GM12878 (cell line): Measurements from ENCODE around the gene HINT3. TPM values are rescaled to one million over a fixed set of nuclear protein-coding genes. Genes with fewer than 3 reads are reported as not detected.

Experiments used
- ATAC-seq: fragments of 200-7000 bp; cut with Tn5 transposase; 3 replicates; pipeline ENCODE4 v1.9.1; 2020; ENCODE audit warnings: mild to moderate bottlenecking, moderate library complexity
- BruUV-seq: library from RNA; stranded (reverse); fragments of 400-500 nt; replicated peaks from 2 replicates; lab custom pipeline; 2021; lab: Mats Ljungman, UMichigan
- CTCF ChIA-PET: fragments of 300-600 bp; sonication (Branson Sonifier 250); formaldehyde crosslinking; extraction: SDS; loops from one replicate; lab custom pipeline; 2021; ENCODE audit warnings: inconsistent platforms; lab: Yijun Ruan, JAX
- POLR2A ChIA-PET: fragments of 350-600 bp; formaldehyde crosslinking; extraction: SDS; loops from one replicate; lab custom pipeline; 2021; ENCODE audit warnings: inconsistent platforms; lab: Charles Lee
- RAD21 ChIA-PET: fragments of 300-600 bp; sonication (Branson Sonifier 250); formaldehyde crosslinking; loops from one replicate; lab custom pipeline; 2023; ENCODE audit warnings: antibody characterized with exemption; ENCODE audit not compliant: unreplicated experiment; lab: Charles Lee
- SMC1A ChIA-PET: fragments of 300-600 bp; sonication (Branson Sonifier 250); formaldehyde crosslinking; loops from one replicate; lab custom pipeline; 2023; ENCODE audit not compliant: unreplicated experiment, uncharacterized antibody; lab: Charles Lee
- DNase-seq: peaks from one replicate; pipeline ENCODE4 v3.0.0-alpha.2; 2011; ENCODE audit warnings: low read depth, low spot score
- FAIRE-seq: peaks from 3 replicates; lab custom pipeline; 2011; peaks lifted over from hg19 to GRCh38; lab: Jason Lieb, UNC
- H2AFZ ChIP-seq: 2 replicates; pipeline ENCODE4 v1.6.0; 2011; ENCODE audit warnings: low read depth, low read length, control low read depth; ENCODE audit not compliant: control insufficient read depth
- H3K27ac ChIP-seq: 2 replicates; pipeline ENCODE4 v1.5.1; 2011; ENCODE audit warnings: control low read depth; ENCODE audit not compliant: control insufficient read depth, insufficient read depth
- H3K27me3 ChIP-seq, 2 experiments: replicated peaks in 1 of 2; 2 replicates each; pipeline versions ENCODE4 v1.6.0 to v1.6.1; 2011; ENCODE audit warnings: low read length in 1 of 2; ENCODE audit not compliant: control insufficient read depth in 2 of 2, insufficient read depth in 2 of 2
- H3K36me3 ChIP-seq, 2 experiments: 2 replicates each; pipeline ENCODE4 v1.5.1; 2011; ENCODE audit warnings: low read length in 1 of 2; ENCODE audit not compliant: control insufficient read depth in 2 of 2, insufficient read depth in 2 of 2
- H3K4me1 ChIP-seq: 2 replicates; pipeline ENCODE4 v1.6.1; 2011; ENCODE audit warnings: mild to moderate bottlenecking, low read length, moderate library complexity, mixed read lengths; ENCODE audit not compliant: control insufficient read depth, insufficient read depth
- H3K4me2 ChIP-seq: 2 replicates; pipeline ENCODE4 v1.6.0; 2011; ENCODE audit warnings: control low read depth; ENCODE audit not compliant: control insufficient read depth, insufficient read depth
- H3K4me3 ChIP-seq: fragments of 200-600 bp; sonication (generic); 2 replicates; pipeline ENCODE4 v1.5.1; 2016
- H3K79me2 ChIP-seq: 2 replicates; pipeline ENCODE4 v1.6.0; 2011; ENCODE audit warnings: low read length; ENCODE audit not compliant: control insufficient read depth, insufficient read depth
- H3K9ac ChIP-seq: 2 replicates; pipeline ENCODE4 v1.8.0; 2011; ENCODE audit warnings: low read length, control low read depth, mixed read lengths; ENCODE audit not compliant: control insufficient read depth, insufficient read depth
- H3K9me3 ChIP-seq: replicated peaks from 3 replicates; pipeline ENCODE4 v1.5.1; 2011; ENCODE audit warnings: mild to moderate bottlenecking, low read length; ENCODE audit not compliant: control insufficient read depth, insufficient read depth
- H4K20me1 ChIP-seq: 2 replicates; pipeline ENCODE4 v1.6.0; 2011; ENCODE audit not compliant: control insufficient read depth, insufficient read depth
- ATF3 ChIP-seq: IDR thresholded peaks from 2 replicates; pipeline ENCODE4 v1.6.1; 2011; ENCODE audit warnings: low read depth, mild to moderate bottlenecking, low read length, moderate library complexity, borderline replicate concordance; ENCODE audit errors: extremely low read depth
- EED ChIP-seq: sonication (generic); IDR thresholded peaks from 2 replicates; pipeline ENCODE4 v1.6.1; 2016; ENCODE audit warnings: antibody characterized with exemption, low read depth
- NR2F1 ChIP-seq: fragments of 450-650 bp; conservative IDR thresholded peaks from 2 replicates; pipeline ENCODE4 v1.6.1; 2017; ENCODE audit warnings: mild to moderate bottlenecking
- RELB ChIP-seq: fragments of 450-650 bp; IDR thresholded peaks from 2 replicates; pipeline ENCODE4 v1.6.1; 2017; ENCODE audit warnings: low read depth, mild to moderate bottlenecking, moderate library complexity
- RUNX3 ChIP-seq: IDR thresholded peaks from 2 replicates; pipeline ENCODE4 v1.6.1; 2012; ENCODE audit warnings: low read length, inconsistent platforms
- SRF ChIP-seq, 2 experiments: IDR thresholded peaks; 2 replicates each; pipeline ENCODE4 v1.6.1; 2011; ENCODE audit warnings: low read depth in 2 of 2, low read length in 2 of 2, mild to moderate bottlenecking in 1 of 2, moderate library complexity in 1 of 2
- WGBS: methylation state at CpG from one replicate; pipeline ENCODE4 v1.1.6; 2016; ENCODE audit warnings: low lambda C conversion rate; ENCODE audit not compliant: insufficient replicate concordance, insufficient coverage; ENCODE audit errors: missing lambda C conversion rate; 5-methylcytosine and 5-hydroxymethylcytosine counted together
- in situ Hi-C: fragments of 300-500 bp; cut with MboI; formaldehyde crosslinking; loops from 9 replicates; pipeline ENCODE4 v1.14.3; 2018; ENCODE audit warnings: mixed read lengths
- intact Hi-C: fragments of 100-400 bp; cut with micrococcal nuclease; formaldehyde crosslinking; loops from one replicate; pipeline ENCODE4 v1.14.2; 2022; ENCODE audit not compliant: unreplicated experiment
- polyA plus RNA-seq, 11 experiments: library from polyadenylated mRNA; depleted of rRNA in 4 of 11; unstranded in 6 of 11; stranded (reverse) in 5 of 11; fragments of >200 nt; fragmentation: Nextera tagmentation in 4 of 11; fragmentation: Illumina TruSeq in 1 of 11; extraction: Ambion mirVana in 4 of 11; extraction: Trizol in 1 of 11; gene quantifications; 1 replicate in 1 of 11; 2 replicates in 10 of 11; pipeline versions ENCODE4 v1.2.1 to v1.2.3, GENCODE V29; 2011 to 2016; ENCODE audit warnings: inconsistent platforms in 2 of 11, missing spikeins in 2 of 11, low read depth in 1 of 11
- total RNA-seq, 4 experiments: library from RNA; depleted of rRNA in 3 of 4; stranded (reverse); fragments of >200 nt in 3 of 4; fragmentation: Illumina TruSeq in 1 of 4; extraction: Trizol in 1 of 4; gene quantifications; 2 replicates each; pipeline versions ENCODE4 v1.2.1 to v1.2.3, GENCODE V29; 2013 to 2021

HINT3 gene
- total and polyA plus RNA-seq, 10 of the 15 experiments (the other 5 are each of a cell fraction or from before 2014, with no cell fraction given): 0.72 to 9.1 (median 5.4) TPM

- H3K9me3 ChIP-seq: no peaks in the 10 kb centered on the region
- H3K4me3 ChIP-seq: no peak overlapping the region
- H3K36me3 ChIP-seq: 0 out of 4 replicates have a peak, but pooled peaks cover 0 to 3% of the 10 kb centered on the region in 2 experiments
- in situ Hi-C loops (loop anchor here (10.0 kb wide), 1 partner anchor 1133 kb away; no protein-coding TSS in a partner anchor), intact Hi-C loops (loop anchor here (10.0 kb wide), 1 partner anchor 323 kb away; no protein-coding TSS in a partner anchor)
- TF ChIP-seq RUNX3: no peak
- no peak for TF ChIP-seq RELB
- no peak for TF ChIP-seq SRF (IDR thresholded peaks at IDR 0.05; ENCODE audit: low read depth in 2 of 2, low read length in 2 of 2)
- no peak for TF ChIP-seq EED
- no peak for TF ChIP-seq NR2F1
- TF ChIP-seq ATF3: no peak
- H3K4me2 ChIP-seq: no peak overlapping the region
- no peaks in the 10 kb centered on the region for H3K4me1 ChIP-seq
- ChIA-PET RAD21 (interaction anchor here (0.8 to 1.3 kb wide), 4 partner anchors 180 to 349 kb away, joined by 3 to 6 read pairs (median 4); partner anchors contain the start of genes CENPW and NCOA7), POLR2A (interaction anchor here (1.4 kb wide), 1 partner anchor 200 kb away, joined by 6 read pairs; the partner anchor contains the start of gene NCOA7), SMC1A (interaction anchor here (0.7 to 6.3 kb wide), 9 partner anchors 12 to 211 kb away, joined by 3 to 39 read pairs (median 5); partner anchors contain the start of gene NCOA7), CTCF (interaction anchor here (0.6 to 7.1 kb wide), 12 partner anchors 11 to 224 kb away, joined by 3 to 68 read pairs (median 4); no protein-coding TSS in a partner anchor)
- no peak overlapping the region for H2AFZ ChIP-seq
- 92% methylated on average over 1 of the region's 1 CpG for WGBS
- DNase-seq (no peak), FAIRE-seq (no peak), ATAC-seq (no peak)
- H3K27me3 ChIP-seq: no peaks in the 10 kb centered on the region
- H3K9ac ChIP-seq: no peak overlapping the region
- no peak overlapping the region for H3K27ac ChIP-seq
- H3K79me2 ChIP-seq: peaks cover 79% of the 10 kb centered on the region
- no peaks in the 10 kb centered on the region for H4K20me1 ChIP-seq
- BruUV-seq: no TSS peak
Measured at GRCh38 chr6:125991653-125992052, 35.1 kb downstream of the HINT3 start.
